GM21619 (cell line): ENCODE results near the gene NET1.

Experiments used
- ATAC-seq: cut with Tn5 transposase; IDR thresholded peaks from one replicate; pipeline ENCODE4 v1.9.1; 2021; ENCODE audit not compliant: unreplicated experiment

Gene NET1

DNA sequence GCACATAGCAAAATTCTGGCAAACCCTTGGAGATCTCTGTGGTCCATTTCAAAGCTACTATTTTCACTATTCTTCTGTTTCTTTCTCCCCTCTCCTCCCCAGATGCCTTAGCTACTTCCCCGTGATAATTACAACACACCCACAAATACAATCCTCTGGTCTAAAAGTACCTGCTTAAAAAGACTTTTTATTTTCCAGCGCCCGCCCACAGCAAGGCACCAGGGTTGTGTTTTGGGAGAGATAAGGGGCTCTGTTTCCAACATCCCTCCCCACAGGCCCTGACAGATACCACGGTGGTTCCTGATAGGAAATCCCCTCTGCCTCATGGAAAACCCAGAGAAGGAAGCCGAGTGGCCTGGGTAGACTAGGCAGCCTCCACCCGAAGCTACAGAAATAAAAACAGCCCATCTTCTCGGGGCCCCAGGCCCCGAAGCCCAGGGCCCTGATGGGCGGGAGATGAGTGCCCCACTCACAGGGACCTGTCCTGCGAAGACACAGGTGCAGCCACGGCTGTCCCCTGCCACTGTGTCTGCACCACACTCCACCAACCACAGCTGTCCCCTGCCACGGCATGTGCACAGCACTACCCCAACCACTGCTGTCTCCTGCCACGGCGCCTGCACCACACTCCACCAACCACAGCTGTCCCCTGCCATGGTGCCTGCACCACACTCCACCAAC is 67.3 kb downstream of the NET1 start:
- no peak for ATAC-seq

DNA sequence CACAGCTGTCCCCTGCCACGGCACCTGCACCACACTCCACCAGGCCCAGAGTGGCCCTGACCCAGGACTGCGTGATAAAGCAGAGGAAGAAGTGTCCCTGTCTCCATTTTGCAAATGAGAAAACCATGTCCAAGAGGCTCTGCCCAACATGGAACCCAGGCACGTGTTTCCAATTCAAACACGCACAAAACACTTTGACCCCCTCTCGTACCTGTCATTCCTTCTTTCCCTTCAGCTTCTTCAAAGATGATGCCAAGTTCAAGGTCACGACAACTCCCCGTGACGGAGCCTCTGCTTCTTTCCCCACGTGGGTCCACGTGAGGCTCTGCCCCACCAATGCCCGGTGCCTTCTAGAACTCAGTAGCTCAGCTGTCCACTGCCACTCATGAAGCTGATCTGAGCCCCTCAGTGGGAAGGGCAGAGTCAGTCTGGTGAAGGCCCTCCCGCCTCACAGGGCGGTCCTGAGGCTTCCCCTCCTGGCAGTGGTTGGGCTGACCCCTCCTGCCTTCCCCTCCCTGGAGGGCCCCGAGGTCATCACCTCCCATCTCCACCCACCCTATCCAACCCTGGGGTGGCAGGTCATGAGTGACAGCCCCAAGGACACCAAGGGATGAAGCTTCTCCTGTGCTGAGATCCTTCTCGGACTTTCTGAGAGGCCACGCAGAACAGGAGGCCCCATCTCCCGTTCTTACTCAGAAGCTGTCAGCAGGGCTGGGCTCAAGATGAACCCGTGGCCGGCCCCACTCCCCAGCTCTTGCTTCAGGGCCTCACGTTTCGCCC is 68.0 kb downstream of the NET1 start:
- ATAC-seq, result no peak

DNA sequence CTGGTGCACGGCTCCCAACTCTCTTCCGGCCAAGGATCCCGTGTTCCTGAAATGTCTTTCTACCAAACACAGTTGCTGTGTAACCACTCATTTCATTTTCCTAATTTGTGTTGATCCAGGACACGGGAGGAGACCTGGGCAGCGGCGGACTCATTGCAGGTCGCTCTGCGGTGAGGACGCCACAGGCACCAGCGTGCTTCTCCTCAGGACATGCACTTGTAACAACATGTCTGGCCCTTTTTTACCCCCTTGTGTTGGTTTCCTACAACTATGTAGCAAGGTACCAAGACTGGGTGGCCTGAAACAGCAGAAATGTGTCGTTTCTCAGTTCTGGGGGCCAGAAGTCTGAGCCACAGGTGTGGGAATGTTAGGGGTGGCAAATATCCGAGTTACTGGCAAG is 68.8 kb downstream of the NET1 start:
- ATAC-seq, result no peak

DNA sequence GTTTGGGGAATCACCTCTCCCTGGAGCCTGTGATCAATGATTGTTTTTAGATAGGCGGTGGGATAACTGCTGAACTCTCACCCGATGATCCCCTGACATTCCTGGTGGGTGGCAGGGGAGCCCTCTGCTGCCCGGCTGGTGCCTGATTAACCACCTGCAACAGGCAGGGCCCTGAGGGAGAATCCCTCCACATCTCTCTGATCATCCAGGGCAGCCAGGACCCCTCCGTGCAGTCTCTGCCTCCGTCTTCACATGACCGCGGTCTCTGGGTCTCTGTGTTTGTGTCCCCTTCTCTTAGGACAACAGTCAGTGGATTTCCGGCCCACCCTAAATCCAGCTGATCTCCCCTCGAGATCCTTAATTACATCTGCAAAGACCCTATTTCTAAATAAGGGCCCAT is 69.7 kb downstream of the NET1 start:
- ATAC-seq, result no peak

GRCh38 chr10:5484205-5484604 is 71.8 kb downstream of the NET1 start:
- no peak for ATAC-seq

- ATAC-seq, result no peak
These were observed 72.9 kb downstream of the NET1 start for GRCh38 chr10:5485290-5485689.

GRCh38 chr10:5485948-5486852 is 73.8 kb downstream of the NET1 start:
- no peak for ATAC-seq

GRCh38 chr10:5486853-5487235 is 74.5 kb downstream of the NET1 start:
- no peak for ATAC-seq

GRCh38 chr10:5488272-5489161 is 76.2 kb downstream of the NET1 start:
- ATAC-seq, result no peak

DNA sequence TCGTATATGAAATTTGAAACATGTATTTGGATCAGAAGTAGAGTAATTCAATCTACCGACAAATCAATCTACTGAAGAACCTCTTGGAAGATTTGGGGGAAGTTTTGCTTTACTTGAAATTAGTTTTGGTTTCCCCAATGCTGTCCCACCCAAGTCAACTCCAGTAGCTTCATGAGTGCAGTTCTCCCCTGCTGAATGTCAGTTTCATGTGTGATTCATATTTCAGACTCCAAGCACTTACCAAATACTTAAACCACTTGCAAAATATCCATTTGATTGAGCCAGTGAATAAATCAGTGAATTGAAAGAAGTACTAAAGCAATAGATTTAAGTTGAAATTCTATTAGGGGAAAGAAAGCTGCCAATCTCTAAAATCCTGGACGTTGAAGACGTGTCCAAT is 77.7 kb downstream of the NET1 start:
- no peak for ATAC-seq

GRCh38 chr10:5490698-5491464 is 78.5 kb downstream of the NET1 start:
- ATAC-seq, result no peak

DNA sequence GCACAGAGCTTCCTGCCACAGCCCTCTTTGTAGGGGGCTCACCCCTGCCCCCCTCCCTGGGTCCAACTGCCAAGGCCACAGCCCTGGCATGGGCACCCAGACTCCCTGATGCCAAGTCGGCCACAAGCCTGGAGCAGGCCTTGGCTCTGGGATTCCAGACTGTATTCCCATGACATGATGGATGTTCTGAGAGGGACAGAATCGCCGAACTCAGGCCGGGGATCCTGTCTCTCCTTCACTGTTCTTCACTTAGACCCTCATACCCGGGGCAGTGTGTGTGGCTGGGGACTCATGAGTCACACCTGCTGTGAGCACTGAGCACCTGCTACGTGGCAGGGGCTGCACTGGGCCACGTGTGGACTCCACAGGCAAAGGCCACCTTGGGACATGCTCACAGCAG is 79.1 kb downstream of the NET1 start:
- no peak for ATAC-seq

GRCh38 chr10:5492322-5492855 is 80.0 kb downstream of the NET1 start:
- no peak for ATAC-seq

DNA sequence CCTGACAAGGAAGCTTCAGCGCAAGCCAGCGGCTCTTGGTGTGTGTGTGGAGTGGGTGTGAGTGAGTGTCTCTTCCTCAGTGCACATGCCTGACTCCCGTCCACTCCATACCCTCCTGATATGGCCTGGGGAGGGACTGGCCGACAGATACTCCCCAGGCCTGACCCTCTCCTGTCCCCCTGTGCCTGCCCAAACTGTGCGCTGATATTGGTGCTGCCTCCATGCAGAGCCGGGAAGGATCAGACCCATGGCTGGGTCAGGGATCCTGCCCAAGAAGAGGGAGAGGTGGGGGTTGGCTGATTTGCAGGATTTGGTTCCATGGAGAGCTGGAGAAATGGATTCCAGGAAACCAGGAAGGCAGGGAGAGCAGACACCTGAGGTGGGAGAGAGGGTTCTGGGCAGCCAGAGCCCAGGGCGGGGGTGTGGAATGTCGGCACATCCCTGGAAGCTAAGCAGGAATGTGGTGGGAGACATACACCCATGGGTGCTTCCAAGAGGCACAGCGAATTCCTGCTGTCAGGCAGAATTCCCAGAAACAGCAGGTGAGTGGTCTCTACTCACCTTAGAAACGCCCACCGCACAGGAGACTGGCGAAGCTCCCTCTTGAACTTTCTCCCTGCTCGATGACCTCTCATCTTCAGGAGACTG is 80.7 kb downstream of the NET1 start:
- no peak for ATAC-seq

- ATAC-seq, result no peak
These were observed 81.3 kb downstream of the NET1 start for GRCh38 chr10:5493691-5494090.

- ATAC-seq, result no peak
These were observed 82.3 kb downstream of the NET1 start for GRCh38 chr10:5494611-5495010.

DNA sequence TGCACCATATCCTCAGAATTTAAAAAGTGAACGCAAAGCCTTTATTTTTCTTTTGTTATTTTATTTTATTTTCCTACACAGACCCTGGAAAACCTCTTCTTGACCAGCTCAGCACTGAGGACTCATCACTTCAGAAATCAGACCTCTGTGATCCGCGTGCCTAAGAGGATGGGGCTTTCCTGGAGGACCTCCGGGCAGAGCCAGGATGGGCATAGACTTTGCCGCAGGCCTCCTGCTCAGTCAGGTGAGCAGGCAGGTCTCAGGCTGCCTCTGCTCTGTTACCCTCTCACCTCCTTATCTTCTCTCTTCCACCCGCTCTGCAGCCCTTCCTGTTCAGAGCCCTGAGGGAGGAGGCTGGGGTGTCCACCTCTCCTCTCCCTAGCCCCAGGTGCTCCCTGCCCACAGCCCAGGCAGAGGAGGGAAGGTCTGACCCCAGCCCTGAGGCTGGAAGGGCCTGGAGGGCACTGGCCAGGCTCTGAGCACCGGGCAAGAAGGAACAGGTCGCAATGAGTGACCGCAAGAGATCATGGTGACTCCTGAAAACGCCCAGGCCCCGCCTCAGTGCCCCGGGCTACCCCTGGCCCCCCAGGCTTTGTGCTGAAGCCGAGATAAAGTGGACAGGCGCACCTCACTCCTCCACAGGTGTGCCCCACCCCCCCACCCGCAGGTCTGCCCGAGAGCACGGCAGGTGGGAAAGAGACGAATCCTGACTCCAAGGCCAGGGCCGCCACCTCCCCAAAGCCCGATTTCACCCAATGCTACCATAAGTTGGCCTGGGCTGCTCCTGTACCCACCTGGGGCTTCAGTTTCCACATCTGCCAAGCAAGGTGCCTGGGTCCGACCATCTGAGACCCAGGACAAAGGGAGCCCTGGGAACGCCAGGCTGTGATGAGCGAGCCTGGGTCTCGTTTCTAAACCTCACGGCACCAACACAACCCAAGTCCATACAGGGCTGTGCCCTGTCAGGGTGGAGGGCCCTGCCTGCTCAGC is 84.2 kb downstream of the NET1 start:
- no peak for ATAC-seq

DNA sequence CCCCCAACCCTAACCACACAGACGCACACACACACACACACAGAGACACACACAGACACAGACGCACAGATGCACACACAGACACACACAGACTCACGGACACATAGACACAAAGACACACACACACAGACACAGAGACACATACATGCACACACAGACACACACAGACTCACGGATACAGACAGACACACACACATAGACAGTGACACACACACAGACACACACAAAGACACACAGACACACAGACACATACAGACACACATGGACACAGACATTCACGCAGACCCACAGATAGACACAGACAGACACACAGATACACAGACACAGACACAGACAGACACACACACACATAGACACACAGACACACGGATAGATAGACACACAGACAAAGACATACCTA is 84.9 kb downstream of the NET1 start:
- no peak for ATAC-seq
